22Rv1 (cell line): ENCODE results near the gene GRM7.

Experiments used
- ZFX ChIP-seq: fragments of 450-650 bp; IDR thresholded peaks from 2 replicates; pipeline ENCODE4 v1.6.1; 2017; ENCODE audit warnings: antibody characterized with exemption, borderline replicate concordance
- TF ChIP-seq, protein P1 (sequence below): fragments of 450-650 bp; IDR thresholded peaks from 2 replicates; pipeline ENCODE4 v1.5.1; 2017; ENCODE audit warnings: mild to moderate bottlenecking

DNA sequence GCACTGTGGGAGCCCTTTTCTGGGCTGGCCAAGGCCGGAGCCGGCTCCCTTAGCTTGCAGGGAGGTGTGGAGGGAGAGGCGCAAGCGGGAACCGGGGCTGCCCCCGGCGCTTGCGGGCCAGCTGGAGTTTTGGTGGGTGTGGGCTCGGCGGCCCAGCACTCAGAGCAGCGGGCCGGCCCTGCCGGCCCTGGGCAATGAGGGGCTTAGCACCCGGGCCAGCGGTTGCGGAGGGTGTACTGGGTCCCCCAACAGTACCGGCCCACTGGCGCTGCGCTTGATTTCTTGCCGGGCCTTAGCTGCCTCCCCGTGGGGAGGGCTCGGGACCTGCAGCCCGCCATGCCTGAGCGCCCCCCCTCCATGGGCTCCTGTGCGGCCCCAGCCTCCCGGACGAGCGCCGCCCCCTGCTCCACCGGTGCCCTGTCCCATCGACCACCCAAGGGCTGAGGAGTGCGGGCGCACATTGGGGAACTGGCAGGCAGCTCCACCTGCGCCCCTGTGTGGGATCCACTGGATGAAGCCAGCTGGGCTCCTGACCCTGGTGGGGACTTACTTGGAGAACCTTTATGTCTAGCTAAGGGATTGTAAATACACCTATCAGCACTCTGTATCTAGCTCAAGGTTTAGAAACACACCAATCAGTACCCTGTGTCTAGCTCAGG, 707.7 kb downstream of the GRM7 start:
- TF ChIP-seq, protein P1, sequence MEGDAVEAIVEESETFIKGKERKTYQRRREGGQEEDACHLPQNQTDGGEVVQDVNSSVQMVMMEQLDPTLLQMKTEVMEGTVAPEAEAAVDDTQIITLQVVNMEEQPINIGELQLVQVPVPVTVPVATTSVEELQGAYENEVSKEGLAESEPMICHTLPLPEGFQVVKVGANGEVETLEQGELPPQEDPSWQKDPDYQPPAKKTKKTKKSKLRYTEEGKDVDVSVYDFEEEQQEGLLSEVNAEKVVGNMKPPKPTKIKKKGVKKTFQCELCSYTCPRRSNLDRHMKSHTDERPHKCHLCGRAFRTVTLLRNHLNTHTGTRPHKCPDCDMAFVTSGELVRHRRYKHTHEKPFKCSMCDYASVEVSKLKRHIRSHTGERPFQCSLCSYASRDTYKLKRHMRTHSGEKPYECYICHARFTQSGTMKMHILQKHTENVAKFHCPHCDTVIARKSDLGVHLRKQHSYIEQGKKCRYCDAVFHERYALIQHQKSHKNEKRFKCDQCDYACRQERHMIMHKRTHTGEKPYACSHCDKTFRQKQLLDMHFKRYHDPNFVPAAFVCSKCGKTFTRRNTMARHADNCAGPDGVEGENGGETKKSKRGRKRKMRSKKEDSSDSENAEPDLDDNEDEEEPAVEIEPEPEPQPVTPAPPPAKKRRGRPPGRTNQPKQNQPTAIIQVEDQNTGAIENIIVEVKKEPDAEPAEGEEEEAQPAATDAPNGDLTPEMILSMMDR, result no peak
- TF ChIP-seq ZFX, result no peak
